Left lung (tissue), 10 donors: ENCODE data around the gene HSP90AB1. TPM values are rescaled to one million over a fixed set of nuclear protein-coding genes. Genes with fewer than 3 reads are reported as not detected.

ENCODE experiments used
- ATAC-seq: fragments of 200-7000 bp; cut with Tn5 transposase; one replicate; pipeline ENCODE4 v1.9.1; 2020; ENCODE audit warnings: moderate library complexity
- DNase-seq, 4 donors: peaks; one replicate each; pipeline ENCODE4 v3.0.0-alpha.2; 2013 to 2020
- H3K27ac ChIP-seq, 2 donors: fragments of 200-600 bp; sonication (generic) in 1 of 2; one replicate each; pipeline versions ENCODE4 v1.5.0 to v1.8.0; 2020 to 2021
- H3K27me3 ChIP-seq, 2 donors: fragments of 200-600 bp; sonication (generic) in 1 of 2; one replicate each; pipeline versions ENCODE4 v1.5.0 to v1.8.0; 2020 to 2021
- H3K36me3 ChIP-seq, 2 donors: fragments of 200-600 bp; sonication (generic) in 1 of 2; one replicate each; pipeline versions ENCODE4 v1.5.0 to v1.8.0; 2020 to 2021
- H3K4me1 ChIP-seq, 2 donors: fragments of 200-600 bp; one replicate each; pipeline ENCODE4 v1.8.0; 2021
- H3K4me3 ChIP-seq, 2 donors: fragments of 200-600 bp; sonication (generic) in 1 of 2; one replicate each; pipeline versions ENCODE4 v1.5.0 to v1.8.0; 2020 to 2021; ENCODE audit warnings: mild to moderate bottlenecking in 1 of 2
- H3K9me3 ChIP-seq, 2 donors: fragments of 200-600 bp; sonication (generic) in 1 of 2; one replicate each; pipeline versions ENCODE4 v1.5.0 to v1.8.0; 2020 to 2021
- intact Hi-C, 2 donors: fragments of 100-400 bp; cut with DNase I; formaldehyde crosslinking; loops; one replicate each; pipeline versions ENCODE4 v1.11.2 to v1.14.2; 2022
- polyA plus RNA-seq, 6 donors: library from polyadenylated mRNA; unstranded; fragments of 120-200 nt; gene quantifications; one replicate each; pipeline ENCODE4 v1.2.1, GENCODE V29; 2013; ENCODE audit not compliant: insufficient read length in 6 of 6
- total RNA-seq, 2 donors: library from RNA; stranded (reverse); fragmentation: NEBNext Ultra II Directional; extraction: Animal tissue kit (Norgen Biotek cat#: 25700); gene quantifications; one replicate each; pipeline ENCODE4 v1.2.1, GENCODE V29; 2021
- TF ChIP-seq, protein P1 (sequence below), 2 donors: fragments of 200-600 bp; sonication (generic) in 1 of 2; IDR thresholded peaks; one replicate each; pipeline versions ENCODE4 v1.5.0 to v1.8.0; 2021; ENCODE audit warnings: antibody characterized with exemption in 2 of 2
- donor health status: DM: no; HTN: yes; CAD: no.
- donor health status: DM: no; HTN: no; CAD: no.

Gene HSP90AB1
- total and polyA plus RNA-seq, 8 donors = 726 to 1,444 (median 1,251) TPM

DNA sequence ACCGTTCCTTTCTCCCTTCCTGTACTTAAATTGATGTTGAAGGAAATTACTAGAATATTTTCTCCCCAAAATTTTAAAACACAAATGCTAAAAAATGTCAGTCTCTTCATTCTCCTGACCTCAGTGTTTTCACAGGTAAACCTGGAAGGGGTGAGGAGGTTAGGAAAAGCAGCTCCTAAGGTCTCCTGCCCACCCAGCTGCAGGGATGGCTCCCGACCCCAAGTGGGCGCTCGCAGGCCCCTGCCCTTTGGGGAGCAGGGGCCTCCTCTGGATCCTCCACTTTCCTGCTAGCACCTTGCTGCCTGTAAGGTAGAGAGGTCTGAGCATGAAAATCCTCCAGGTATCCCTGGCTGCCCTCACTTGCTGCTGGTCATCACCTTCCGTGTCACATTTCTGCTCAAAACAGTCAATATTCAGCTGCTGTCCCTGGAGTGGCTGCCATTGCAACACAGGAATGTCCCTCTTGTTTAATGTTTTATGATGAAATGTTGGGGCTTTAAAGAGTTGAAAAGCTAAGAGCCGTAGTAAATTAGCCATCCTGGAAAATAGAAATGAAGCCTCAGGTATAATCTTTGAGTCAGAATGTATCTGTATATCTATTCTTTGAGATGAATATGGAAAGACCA, 10.9 kb upstream of the HSP90AB1 start:
- no peaks in the 10 kb centered on the region for H3K27me3 ChIP-seq
- peaks cover 0 to 16% of the 10 kb centered on the region in 2 donors for H3K36me3 ChIP-seq
- intact Hi-C loops = loop anchor here in 1 of 2 donors (5.0 kb wide), 1 partner anchor 64 kb away; no protein-coding TSS in a partner anchor
- DNase-seq (peak in 1 of 4 donors; percentile 54), ATAC-seq (no peak)
- no peaks in the 10 kb centered on the region for H3K9me3 ChIP-seq
- TF ChIP-seq, protein P1, sequence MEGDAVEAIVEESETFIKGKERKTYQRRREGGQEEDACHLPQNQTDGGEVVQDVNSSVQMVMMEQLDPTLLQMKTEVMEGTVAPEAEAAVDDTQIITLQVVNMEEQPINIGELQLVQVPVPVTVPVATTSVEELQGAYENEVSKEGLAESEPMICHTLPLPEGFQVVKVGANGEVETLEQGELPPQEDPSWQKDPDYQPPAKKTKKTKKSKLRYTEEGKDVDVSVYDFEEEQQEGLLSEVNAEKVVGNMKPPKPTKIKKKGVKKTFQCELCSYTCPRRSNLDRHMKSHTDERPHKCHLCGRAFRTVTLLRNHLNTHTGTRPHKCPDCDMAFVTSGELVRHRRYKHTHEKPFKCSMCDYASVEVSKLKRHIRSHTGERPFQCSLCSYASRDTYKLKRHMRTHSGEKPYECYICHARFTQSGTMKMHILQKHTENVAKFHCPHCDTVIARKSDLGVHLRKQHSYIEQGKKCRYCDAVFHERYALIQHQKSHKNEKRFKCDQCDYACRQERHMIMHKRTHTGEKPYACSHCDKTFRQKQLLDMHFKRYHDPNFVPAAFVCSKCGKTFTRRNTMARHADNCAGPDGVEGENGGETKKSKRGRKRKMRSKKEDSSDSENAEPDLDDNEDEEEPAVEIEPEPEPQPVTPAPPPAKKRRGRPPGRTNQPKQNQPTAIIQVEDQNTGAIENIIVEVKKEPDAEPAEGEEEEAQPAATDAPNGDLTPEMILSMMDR (IDR thresholded peaks at IDR 0.05) = no peak
- peaks cover 10 to 52% of the 10 kb centered on the region in 2 donors for H3K4me1 ChIP-seq
- H3K27ac ChIP-seq = no peak overlapping the region
- no peak overlapping the region for H3K4me3 ChIP-seq

DNA sequence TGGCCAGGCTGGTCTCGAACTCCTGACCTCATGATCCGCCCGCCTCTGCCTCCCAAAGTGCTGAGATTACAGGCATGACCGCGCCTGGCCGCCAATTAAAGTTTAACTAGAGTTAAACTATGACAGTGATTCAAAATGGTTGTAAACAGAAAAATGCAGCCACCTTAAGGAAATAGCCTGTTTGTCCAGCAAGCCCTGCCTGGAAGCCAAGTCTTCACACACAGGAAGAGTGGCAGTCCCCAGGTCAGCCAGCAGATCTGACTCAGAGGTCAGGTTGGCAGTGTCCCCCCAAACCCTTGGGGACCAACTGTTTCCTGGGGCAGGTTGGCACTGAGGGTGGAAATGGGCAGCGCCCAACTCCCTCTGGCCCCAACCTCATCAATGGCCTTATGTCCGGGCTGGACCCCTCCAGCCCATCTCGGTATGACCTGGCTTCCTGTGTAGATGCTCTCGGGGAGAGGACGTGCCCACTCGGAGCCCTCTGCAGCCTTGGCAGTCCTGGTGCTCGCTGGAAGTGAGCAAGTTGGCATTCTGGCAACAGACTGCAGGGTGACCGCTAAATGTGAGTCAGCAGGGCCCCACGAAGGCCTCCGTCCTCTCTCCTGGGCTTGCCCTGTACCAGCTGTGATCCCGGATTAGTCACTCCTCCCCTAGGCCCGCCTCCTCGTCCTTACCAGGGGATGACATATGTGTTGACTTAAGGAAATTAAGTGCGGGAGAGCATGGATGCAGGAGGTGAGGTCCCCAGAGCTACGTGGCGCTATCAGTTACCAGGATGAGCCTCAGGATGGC, 9.7 kb upstream of the HSP90AB1 start:
- Histone ChIP-seq H3K4me1 (peaks cover 10 to 52% of the 10 kb centered on the region in 2 donors), H3K4me3 (peak overlapping the region; percentile 42 to 57), H3K27ac (peak overlapping the region; percentile 81 to 91), H3K27me3 (no peaks in the 10 kb centered on the region), H3K9me3 (no peaks in the 10 kb centered on the region), H3K36me3 (peaks cover 0 to 9% of the 10 kb centered on the region in 2 donors)
- ATAC-seq (peak; percentile 94), DNase-seq (peak; percentile 66 to 94 (median 91))
- intact Hi-C loops = loop anchor here in 1 of 2 donors (5.0 kb wide), 1 partner anchor 65 kb away; no protein-coding TSS in a partner anchor
- TF ChIP-seq, protein P1 (IDR thresholded peaks at IDR 0.05) = no peak

DNA sequence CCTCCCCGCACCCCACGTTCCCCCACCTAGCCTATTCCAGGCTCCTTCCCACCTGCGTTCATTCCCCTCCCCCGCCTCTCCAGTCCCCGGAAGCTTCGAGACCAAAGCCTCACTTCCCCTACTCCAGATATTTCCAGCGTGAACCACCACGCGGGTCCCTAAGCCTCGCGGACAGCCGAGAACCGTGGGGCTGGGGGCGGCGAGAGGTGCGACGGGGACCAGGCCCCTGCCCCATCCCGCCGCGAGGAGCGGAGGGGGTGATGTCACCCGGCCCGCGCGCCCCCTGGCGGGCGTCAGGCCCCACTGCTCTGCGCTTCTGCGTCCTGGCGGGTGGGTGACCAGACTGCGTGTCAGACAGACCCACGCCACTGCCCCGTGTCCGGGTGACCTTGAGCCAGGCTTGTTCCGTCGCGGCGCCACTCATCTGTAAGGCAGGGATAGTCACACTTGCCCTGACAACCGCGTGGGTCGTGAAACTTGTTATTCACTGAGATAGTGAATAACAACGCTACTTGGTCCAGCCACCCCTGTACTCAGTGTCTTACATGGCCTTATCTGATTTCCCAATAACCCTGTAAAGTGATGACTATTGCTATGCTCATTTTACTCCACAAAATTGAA, 9.0 kb upstream of the HSP90AB1 start:
- Histone ChIP-seq H3K27me3 (no peaks in the 10 kb centered on the region), H3K27ac (peak overlapping the region; percentile 81 to 91), H3K4me1 (peaks cover 10 to 51% of the 10 kb centered on the region in 2 donors), H3K9me3 (no peaks in the 10 kb centered on the region), H3K36me3 (peaks cover 0 to 3% of the 10 kb centered on the region in 2 donors), H3K4me3 (peak overlapping the region; percentile 42 to 57)
- TF ChIP-seq, protein P1 (IDR thresholded peaks at IDR 0.05) = peak; percentile 97 to 99
- DNase-seq (peak; percentile 72 to 98 (median 85)), ATAC-seq (peak; percentile 90)
- intact Hi-C loops = loop anchor here in 1 of 2 donors (5.0 kb wide), 1 partner anchor 66 kb away; no protein-coding TSS in a partner anchor

GRCh38 chr6:44238687-44239350, 8.1 kb upstream of the HSP90AB1 start:
- no peak overlapping the region for H3K4me3 ChIP-seq
- no peak overlapping the region for H3K27ac ChIP-seq
- intact Hi-C loops = loop anchor here in 1 of 2 donors (5.0 kb wide), 1 partner anchor 67 kb away; no protein-coding TSS in a partner anchor
- DNase-seq = no peak
- no peaks in the 10 kb centered on the region for H3K27me3 ChIP-seq
- no peaks in the 10 kb centered on the region for H3K36me3 ChIP-seq
- peaks cover 10 to 42% of the 10 kb centered on the region in 2 donors for H3K4me1 ChIP-seq
- no peak for ATAC-seq
- H3K9me3 ChIP-seq = no peaks in the 10 kb centered on the region
- TF ChIP-seq, protein P1 (IDR thresholded peaks at IDR 0.05) = no peak
